ENCODE results near the gene MAP2K6.

Gene MAP2K6

DNA sequence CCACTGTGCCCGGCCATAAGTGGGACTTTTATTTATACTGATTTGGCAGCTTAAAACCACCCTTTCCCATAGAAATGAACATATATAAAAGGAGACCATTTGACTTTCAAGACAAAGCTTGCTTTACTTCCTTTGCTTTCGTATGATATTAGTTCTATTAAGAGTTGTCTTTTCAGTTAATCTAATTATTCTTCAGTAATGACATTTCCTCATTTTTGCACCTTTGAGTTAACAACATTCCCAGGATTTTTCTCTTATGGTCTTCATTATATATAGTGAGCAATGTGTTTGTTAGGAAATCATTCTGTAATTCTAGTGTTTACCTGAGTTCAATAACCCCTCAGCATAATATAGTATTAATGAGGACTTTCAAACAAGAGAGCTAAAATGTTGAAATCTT lies 173.8 kb downstream of the MAP2K6 start:
- no peak for DNase-seq

DNA sequence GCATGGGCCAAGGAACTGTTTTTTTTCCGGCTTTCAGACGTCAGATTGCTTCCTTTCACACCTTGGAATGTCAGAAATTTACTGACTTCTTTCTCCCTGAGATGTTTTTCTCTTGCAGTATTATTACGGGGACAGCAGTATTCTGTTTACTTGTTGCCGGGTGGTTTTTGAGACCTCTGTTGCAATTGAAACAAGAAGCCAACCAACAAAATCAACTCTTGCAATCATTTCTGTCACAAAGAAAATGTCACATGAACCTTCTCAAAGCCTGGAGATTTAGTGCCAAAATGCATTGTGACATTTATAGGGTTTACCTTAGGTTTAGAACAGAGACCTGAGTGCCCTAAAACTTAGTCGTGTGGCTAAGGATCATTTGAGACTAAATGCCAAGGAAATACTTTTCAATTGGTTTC lies 174.3 kb downstream of the MAP2K6 start:
- DNase-seq: no peak

DNA sequence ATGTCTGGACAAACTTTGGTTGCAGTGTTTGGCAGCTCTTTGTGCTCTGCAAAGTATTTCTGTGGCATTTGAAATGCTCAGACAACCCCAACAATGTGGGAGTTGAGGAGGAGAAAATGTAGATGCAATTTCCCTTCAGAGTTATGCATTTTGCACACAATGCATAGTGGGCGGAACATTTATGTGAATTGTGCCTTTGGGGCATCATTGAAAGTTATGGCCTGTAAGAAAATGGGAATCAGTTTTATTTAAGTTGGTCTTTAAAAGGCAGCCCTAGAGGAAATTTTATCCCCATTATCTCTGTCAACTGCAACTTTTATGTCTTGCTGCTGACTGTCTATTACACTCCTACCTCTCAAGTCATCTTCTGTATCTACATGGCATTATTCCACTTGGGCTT lies 176.2 kb downstream of the MAP2K6 start:
- DNase-seq: no peak

DNA sequence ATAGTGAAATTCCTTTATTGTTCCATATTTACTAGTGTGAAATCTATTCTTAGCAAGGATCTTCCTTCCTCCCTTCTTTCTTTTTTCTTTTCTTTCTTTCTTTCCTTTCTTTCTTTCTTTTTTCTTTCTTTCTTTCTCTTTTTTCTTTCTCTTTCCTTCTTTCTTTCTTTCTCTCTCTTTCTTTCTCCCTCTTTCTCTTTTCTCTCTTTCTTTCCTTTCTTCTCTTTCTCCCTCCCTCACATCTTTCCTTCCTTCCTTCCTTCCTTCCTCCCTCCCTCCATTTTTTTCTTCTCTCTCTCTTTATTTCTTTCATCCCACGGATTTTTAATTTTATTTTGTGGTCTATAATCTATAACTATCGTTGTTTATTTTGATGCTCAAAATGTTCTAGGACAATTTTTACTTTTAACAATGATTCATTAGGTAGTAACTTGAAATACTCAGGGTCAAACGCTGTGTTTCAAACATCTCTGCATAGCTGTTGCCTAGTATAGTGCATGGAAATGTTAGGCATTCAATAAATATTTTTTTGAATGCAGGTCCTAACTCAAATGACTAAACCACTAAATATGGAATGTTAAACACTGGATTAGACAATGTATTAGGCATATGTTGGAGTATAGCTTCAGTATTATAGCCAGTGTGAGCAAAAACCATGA lies 178.3 kb downstream of the MAP2K6 start:
- DNase-seq: no peak

DNA sequence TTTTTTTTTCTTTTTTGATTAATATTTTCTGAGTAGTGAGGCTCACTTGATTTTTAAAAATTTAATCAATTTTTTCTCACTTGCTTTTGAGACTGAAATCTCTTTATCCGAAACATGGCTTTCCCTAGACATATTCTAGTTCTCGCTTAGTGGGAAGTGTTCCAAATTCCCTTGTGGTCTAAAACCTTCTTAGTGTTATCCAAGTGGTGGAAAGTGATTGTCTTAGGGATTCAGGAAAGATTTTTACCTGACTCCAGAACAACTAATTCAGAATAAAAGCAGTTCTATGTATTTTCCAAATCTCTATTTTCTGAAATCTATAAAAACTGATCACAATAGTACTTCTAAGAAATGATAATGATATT lies 178.8 kb downstream of the MAP2K6 start:
- DNase-seq: no peak

DNA sequence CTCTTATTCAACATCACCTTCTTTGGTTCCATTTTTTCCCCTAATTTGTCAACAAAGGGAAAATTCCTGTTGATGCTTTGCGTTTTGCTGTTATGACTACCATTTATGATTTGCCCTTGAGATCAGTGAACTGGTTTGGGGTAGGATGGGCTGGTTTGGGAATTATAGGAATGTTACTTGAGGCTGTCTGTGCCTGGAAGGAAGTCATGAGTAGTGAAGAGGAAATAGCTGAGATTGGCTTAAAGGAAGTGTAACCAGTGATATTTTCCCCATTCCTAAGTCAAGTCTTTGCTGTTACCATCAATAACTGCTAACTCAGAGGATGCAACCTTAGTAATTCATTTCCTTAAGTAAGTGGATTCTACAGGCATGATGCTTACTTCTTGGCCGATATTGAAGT lies 179.2 kb downstream of the MAP2K6 start:
- DNase-seq: no peak

DNA sequence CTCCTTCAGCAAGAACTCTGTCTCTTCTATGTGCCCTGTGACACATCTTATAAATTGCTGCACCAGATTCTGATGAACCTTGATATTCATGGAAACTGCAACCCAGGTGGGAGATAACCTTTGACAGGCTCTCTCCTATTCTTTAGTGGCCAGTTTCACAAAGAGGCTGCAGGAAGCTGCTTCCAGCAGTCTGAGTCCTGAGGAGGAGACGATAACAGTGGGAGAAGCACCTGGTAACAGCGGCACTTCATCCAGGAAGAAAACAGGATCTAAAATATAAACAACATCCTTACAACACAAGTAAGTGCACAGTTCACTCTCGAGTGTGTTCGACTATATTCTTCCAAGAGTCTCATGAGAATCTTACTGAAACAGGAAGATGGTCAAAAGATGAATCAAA lies 180.1 kb downstream of the MAP2K6 start:
- DNase-seq: no peak

DNA sequence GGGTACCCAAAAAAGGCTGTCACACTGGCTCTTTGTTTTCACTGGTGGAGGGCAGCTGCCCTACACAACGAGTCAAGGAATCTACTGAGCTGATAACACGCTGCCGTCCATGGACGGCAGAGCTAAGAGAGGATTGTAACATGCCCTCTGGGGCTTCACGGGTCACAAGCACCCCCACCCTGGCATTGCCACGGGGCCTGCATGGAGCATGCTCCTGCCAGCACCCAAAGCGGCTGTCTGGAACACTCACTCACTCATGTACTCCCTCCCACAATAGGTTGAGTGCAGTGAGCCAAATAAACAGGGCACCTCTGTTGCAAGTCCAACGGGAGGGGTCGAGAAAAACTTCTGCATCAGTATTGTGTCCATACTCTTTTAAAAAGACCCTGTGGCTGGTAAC lies 181.6 kb downstream of the MAP2K6 start:
- no peak for DNase-seq

DNA sequence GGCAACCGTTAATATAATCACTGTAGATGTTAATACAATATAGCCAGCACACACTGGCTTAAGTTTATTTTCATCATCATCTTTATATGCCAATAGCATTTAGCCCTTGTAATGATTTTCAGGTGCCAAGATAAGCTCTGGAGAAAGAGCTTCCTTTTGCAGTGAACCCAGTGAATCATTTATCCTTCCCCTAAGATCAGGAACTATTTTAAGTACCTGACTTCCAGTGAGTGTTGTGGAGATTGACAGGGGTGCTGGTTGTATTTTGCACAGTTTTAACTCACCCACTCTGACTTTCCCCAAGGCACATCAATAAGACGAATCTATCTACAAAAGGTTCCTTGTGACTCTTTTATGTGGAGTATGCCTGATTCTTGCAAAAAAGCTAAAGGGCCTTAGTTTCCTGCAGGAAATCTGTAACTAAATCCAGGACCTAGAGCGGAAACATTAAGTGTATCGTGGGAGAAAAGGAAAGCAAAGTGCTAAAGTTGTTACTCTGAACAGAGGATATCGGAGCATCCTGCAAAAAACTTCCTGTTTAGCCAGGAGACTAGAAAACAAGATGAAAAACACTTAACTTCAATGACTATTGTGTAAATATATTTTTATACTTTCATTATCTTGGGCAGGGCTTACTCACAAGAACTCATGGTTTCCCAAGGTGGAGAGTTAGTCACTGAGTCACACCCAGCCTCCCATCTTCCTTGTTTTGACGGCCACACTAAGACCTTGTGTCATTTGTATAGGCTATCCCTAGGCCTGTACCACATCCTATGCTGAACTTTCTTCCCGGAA lies 183.6 kb downstream of the MAP2K6 start:
- no peak for DNase-seq

DNA sequence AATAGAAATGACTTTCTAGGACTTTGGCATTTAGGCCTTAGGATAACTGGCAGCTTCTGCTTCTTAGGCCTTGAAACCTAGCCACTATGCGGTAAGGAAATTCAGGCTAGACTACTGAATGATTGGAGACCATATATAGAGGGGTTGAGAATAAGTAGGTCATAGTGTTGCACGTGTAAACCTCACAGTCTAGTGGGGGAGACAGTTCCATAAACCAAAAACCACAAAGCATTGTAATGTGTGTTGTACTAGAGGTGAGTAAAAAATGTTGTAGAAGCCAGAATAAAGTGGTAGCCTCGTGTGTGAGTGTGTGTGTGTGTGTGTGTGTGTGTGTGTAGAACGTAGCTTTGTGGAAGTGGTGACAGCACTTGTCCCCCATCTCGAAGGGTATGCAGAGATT lies 188.5 kb downstream of the MAP2K6 start:
- no peak for DNase-seq
